ENCODE results near the gene GPR160. TPM values are rescaled to one million over a fixed set of nuclear protein-coding genes. Genes with fewer than 3 reads are reported as not detected.

The GPR160 gene
- total RNA-seq, 1 donor from 2014 or later = 44.3 TPM

GRCh38 chr3:170128259-170128976 lies 90.6 kb downstream of the GPR160 start:
- Mint-ChIP-seq H3K4me3 (ENCODE audit: low read depth) (no peak overlapping the region), H3K36me3 (ENCODE audit: insufficient read depth) (peaks cover 17% of the 10 kb centered on the region), H3K27ac (peak overlapping the region; percentile 78), H3K9me3 (ENCODE audit: low read depth) (no peaks in the 10 kb centered on the region), H3K4me1 (ENCODE audit: low read depth) (no peaks in the 10 kb centered on the region), H3K27me3 (no peaks in the 10 kb centered on the region)
- no peak for DNase-seq (ENCODE audit: low spot score, unreplicated experiment)
- TF ChIP-seq, protein P1, sequence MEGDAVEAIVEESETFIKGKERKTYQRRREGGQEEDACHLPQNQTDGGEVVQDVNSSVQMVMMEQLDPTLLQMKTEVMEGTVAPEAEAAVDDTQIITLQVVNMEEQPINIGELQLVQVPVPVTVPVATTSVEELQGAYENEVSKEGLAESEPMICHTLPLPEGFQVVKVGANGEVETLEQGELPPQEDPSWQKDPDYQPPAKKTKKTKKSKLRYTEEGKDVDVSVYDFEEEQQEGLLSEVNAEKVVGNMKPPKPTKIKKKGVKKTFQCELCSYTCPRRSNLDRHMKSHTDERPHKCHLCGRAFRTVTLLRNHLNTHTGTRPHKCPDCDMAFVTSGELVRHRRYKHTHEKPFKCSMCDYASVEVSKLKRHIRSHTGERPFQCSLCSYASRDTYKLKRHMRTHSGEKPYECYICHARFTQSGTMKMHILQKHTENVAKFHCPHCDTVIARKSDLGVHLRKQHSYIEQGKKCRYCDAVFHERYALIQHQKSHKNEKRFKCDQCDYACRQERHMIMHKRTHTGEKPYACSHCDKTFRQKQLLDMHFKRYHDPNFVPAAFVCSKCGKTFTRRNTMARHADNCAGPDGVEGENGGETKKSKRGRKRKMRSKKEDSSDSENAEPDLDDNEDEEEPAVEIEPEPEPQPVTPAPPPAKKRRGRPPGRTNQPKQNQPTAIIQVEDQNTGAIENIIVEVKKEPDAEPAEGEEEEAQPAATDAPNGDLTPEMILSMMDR (IDR thresholded peaks at IDR 0.05; ENCODE audit: unreplicated experiment) = no peak

- Mint-ChIP-seq H3K9me3 (ENCODE audit: low read depth) (no peaks in the 10 kb centered on the region), H3K27ac (peak overlapping the region; percentile 78), H3K4me1 (ENCODE audit: low read depth) (no peaks in the 10 kb centered on the region), H3K4me3 (ENCODE audit: low read depth) (no peak overlapping the region), H3K27me3 (no peaks in the 10 kb centered on the region), H3K36me3 (ENCODE audit: insufficient read depth) (peaks cover 22% of the 10 kb centered on the region)
- DNase-seq (ENCODE audit: low spot score, unreplicated experiment) = no peak
- TF ChIP-seq, protein P1 (IDR thresholded peaks at IDR 0.05; ENCODE audit: unreplicated experiment) = no peak
Measured at GRCh38 chr3:170128977-170129431, 91.2 kb downstream of the GPR160 start.

DNA sequence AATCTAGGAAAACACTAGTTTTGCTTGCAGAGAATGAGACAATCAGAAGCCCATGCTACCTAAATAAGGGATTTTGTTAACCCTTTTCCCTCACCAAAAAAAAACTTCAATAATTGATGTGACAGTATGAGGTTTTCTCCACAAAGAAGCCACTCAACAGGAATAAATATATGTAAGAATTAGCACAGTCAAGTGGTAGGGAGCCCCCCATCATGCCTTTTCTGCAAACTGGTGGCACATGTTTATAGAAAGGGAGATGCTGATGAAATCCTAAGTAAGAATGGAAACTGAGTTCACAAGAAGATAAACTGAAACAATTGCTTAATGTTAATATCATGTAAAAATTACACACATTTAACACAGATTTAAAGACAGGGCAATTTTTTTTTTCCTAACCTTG lies 92.7 kb downstream of the GPR160 start:
- no peak for DNase-seq (ENCODE audit: low spot score, unreplicated experiment)
- TF ChIP-seq, protein P1 (IDR thresholded peaks at IDR 0.05; ENCODE audit: unreplicated experiment) = no peak
- H3K27ac Mint-ChIP-seq = no peak overlapping the region
- no peak overlapping the region for H3K4me3 Mint-ChIP-seq (ENCODE audit: low read depth)
- peaks cover 31% of the 10 kb centered on the region for H3K36me3 Mint-ChIP-seq (ENCODE audit: insufficient read depth)
- no peaks in the 10 kb centered on the region for H3K27me3 Mint-ChIP-seq
- no peaks in the 10 kb centered on the region for H3K4me1 Mint-ChIP-seq (ENCODE audit: low read depth)
- H3K9me3 Mint-ChIP-seq (ENCODE audit: low read depth) = no peaks in the 10 kb centered on the region

- no peaks in the 10 kb centered on the region for H3K27me3 Mint-ChIP-seq
- no peak for DNase-seq (ENCODE audit: low spot score, unreplicated experiment)
- no peaks in the 10 kb centered on the region for H3K9me3 Mint-ChIP-seq (ENCODE audit: low read depth)
- no peak overlapping the region for H3K4me3 Mint-ChIP-seq (ENCODE audit: low read depth)
- H3K27ac Mint-ChIP-seq = no peak overlapping the region
- H3K4me1 Mint-ChIP-seq (ENCODE audit: low read depth) = peaks cover 2% of the 10 kb centered on the region
- TF ChIP-seq, protein P1 (IDR thresholded peaks at IDR 0.05; ENCODE audit: unreplicated experiment) = no peak
- peaks cover 37% of the 10 kb centered on the region for H3K36me3 Mint-ChIP-seq (ENCODE audit: insufficient read depth)
Measured at GRCh38 chr3:170132335-170132734, 94.5 kb downstream of the GPR160 start.

Other genes starting within 250 kb of the GPR160 start
- gene LRRIQ4, start 225.1 kb upstream of the GPR160 start, total RNA-seq = 0.31 and 0.42 TPM in 2 replicates
- 6.6 and 7.0 TPM in 2 replicates for gene LRRC34, start 225.1 kb upstream of the GPR160 start, total RNA-seq
- 0.67 and 1.2 TPM in 2 replicates for gene LRRC31, start 168.1 kb upstream of the GPR160 start, total RNA-seq
- not detected in 2 replicates for gene SAMD7, start 126.4 kb upstream of the GPR160 start, total RNA-seq
- gene SEC62, start 71.2 kb upstream of the GPR160 start, total RNA-seq = 94.6 and 103 TPM in 2 replicates
- 57.5 and 71.8 TPM in 2 replicates for gene PHC3, start 143.7 kb downstream of the GPR160 start, total RNA-seq
- gene PRKCI, start 184.4 kb downstream of the GPR160 start, total RNA-seq = 61.4 and 67.6 TPM in 2 replicates